Kidney (tissue), 14 donors: ENCODE data around the gene SOS2. TPM values are rescaled to one million over a fixed set of nuclear protein-coding genes. Genes with fewer than 3 reads are reported as not detected.

Experiments
- DNase-seq, 5 donors: peaks; one replicate each; pipeline ENCODE4 v3.0.0-alpha.2; 2013 to 2020
- FAIRE-seq: peaks from 2 replicates; lab custom pipeline; 2012; peaks lifted over from hg19 to GRCh38; lab: Jason Lieb, UNC
- H3K27ac ChIP-seq, 2 donors: one replicate each; pipeline ENCODE4 v1.7.0; 2013; ENCODE audit warnings: low read depth in 2 of 2, low read length in 2 of 2, inconsistent platforms in 1 of 2
- H3K27me3 ChIP-seq: one replicate; pipeline ENCODE4 v1.7.1; 2013; ENCODE audit warnings: low read length, inconsistent platforms; ENCODE audit not compliant: control insufficient read depth, insufficient read depth
- H3K36me3 ChIP-seq, 3 donors: one replicate each; pipeline versions ENCODE4 v1.7.0 to v1.7.1; 2013; ENCODE audit warnings: low read length in 3 of 3, control low read depth in 1 of 3, inconsistent platforms in 1 of 3; ENCODE audit not compliant: insufficient read depth in 3 of 3, control insufficient read depth in 2 of 3
- H3K4me1 ChIP-seq, 3 donors: one replicate each; pipeline versions ENCODE4 v1.7.0 to v1.7.1; 2013; ENCODE audit warnings: low read length in 3 of 3, inconsistent platforms in 1 of 3, low read depth in 1 of 3; ENCODE audit not compliant: control insufficient read depth in 2 of 3, insufficient read depth in 2 of 3
- H3K4me3 ChIP-seq, 3 donors: one replicate each; pipeline versions ENCODE4 v1.7.0 to v1.8.1; 2013; ENCODE audit warnings: low read length in 3 of 3, control low read depth in 1 of 3, inconsistent platforms in 1 of 3
- H3K9ac ChIP-seq, 3 donors: one replicate each; pipeline versions ENCODE4 v1.7.0 to v1.7.1; 2013; ENCODE audit warnings: low read length in 3 of 3, control low read depth in 1 of 3, inconsistent platforms in 1 of 3
- H3K9me3 ChIP-seq, 3 donors: one replicate each; pipeline versions ENCODE4 v1.7.0 to v1.7.1; 2013; ENCODE audit warnings: low read length in 3 of 3, control low read depth in 1 of 3, inconsistent platforms in 1 of 3; ENCODE audit not compliant: control insufficient read depth in 2 of 3, insufficient read depth in 1 of 3
- CTCF ChIP-seq: IDR thresholded peaks from 3 replicates; pipeline ENCODE4 v1.5.1; 2012; ENCODE audit warnings: mild to moderate bottlenecking, moderate library complexity, borderline replicate concordance; ENCODE audit not compliant: insufficient read depth; ENCODE audit errors: extremely low read depth
- intact Hi-C: fragments of 100-400 bp; cut with DNase I; formaldehyde crosslinking; loops from one replicate; pipeline ENCODE4 v1.11.1; 2022
- polyA plus RNA-seq: library from polyadenylated mRNA; stranded (reverse); fragments of 350-450 nt; fragmentation: Illumina TruSeq; extraction: RNeasy Lipid Tissue Mini Kit (QIAGEN cat#74804); gene quantifications from one replicate; pipeline ENCODE4 v1.2.3, GENCODE V29; 2014; ENCODE audit warnings: low read depth, low replicate concordance; ENCODE audit not compliant: insufficient read depth
- total RNA-seq: library from RNA; stranded (reverse); fragmentation: NEBNext Ultra II Directional; extraction: Animal tissue kit (Norgen Biotek cat#: 25700); gene quantifications from one replicate; pipeline ENCODE4 v1.2.1, GENCODE V29; 2021
- donor health status: control.
- donor health status: control.
- donor health status: control.
- donor health status: control.
- donor health status: control.
- donor health status: DM: yes; HTN: yes; CAD: no.
- donor health status: Normal renal cell carcinoma (clear cell type).

The SOS2 gene
- total and polyA plus RNA-seq, 2 donors from 2014 or later, result 11.9 to 39.7 TPM

DNA sequence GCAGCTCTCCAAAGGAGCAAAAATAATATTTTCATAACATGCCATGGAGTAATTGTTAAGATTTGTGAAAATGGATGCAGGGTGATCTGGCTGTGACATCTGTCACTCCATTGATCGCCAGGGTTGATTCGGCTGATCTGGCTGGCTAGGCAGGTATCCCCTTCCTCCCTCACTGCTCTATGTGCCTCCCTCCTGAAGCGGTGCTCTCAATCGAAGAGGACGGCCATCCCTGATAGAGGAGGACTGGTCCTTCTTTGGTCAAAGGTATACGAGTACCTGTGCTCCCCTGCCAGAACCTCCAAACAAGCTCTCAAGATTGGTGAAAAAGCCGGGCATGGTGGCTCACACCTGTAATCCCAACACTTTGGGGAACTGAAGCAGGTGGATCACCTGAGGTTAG lies 162.9 kb downstream of the SOS2 start:
- FAIRE-seq, result no peak
- no peaks in the 10 kb centered on the region for H3K36me3 ChIP-seq
- no peak for DNase-seq
- no peak for TF ChIP-seq CTCF
- intact Hi-C loops, result no loop called here
- H3K9ac ChIP-seq, result no peak overlapping the region
- H3K27ac ChIP-seq, result no peak overlapping the region
- no peaks in the 10 kb centered on the region for H3K9me3 ChIP-seq
- no peaks in the 10 kb centered on the region for H3K27me3 ChIP-seq
- no peak overlapping the region for H3K4me3 ChIP-seq
- no peaks in the 10 kb centered on the region for H3K4me1 ChIP-seq

GRCh38 chr14:50067723-50068495 lies 163.5 kb downstream of the SOS2 start:
- no peak for FAIRE-seq
- intact Hi-C loops, result no loop called here
- no peak overlapping the region for H3K27ac ChIP-seq

More at GRCh38 chr14:50067723-50068495, 163.5 kb downstream of the SOS2 start:
- Histone ChIP-seq H3K27me3 (no peaks in the 10 kb centered on the region), H3K36me3 (no peaks in the 10 kb centered on the region), H3K4me3 (no peak overlapping the region), H3K9me3 (no peaks in the 10 kb centered on the region), H3K4me1 (no peaks in the 10 kb centered on the region), H3K9ac (no peak overlapping the region)
- TF ChIP-seq CTCF, result no peak
- DNase-seq, result no peak

Other genes starting within 250 kb of the SOS2 start
- 8.3 TPM for gene VCPKMT, start 115.0 kb downstream of the SOS2 start, total RNA-seq
- gene VCPKMT, start 115.0 kb downstream of the SOS2 start, polyA plus RNA-seq, result 8.0 TPM
- 12.5 TPM for gene L2HGDH, start 80.7 kb upstream of the SOS2 start, total RNA-seq
- gene L2HGDH, start 80.7 kb upstream of the SOS2 start, polyA plus RNA-seq, result 11.1 TPM
- 23.7 TPM for gene DMAC2L, start 80.7 kb upstream of the SOS2 start, total RNA-seq
- 27.3 TPM for gene DMAC2L, start 80.7 kb upstream of the SOS2 start, polyA plus RNA-seq
- 60.0 TPM for gene CDKL1, start 165.3 kb upstream of the SOS2 start, total RNA-seq
- gene CDKL1, start 165.3 kb upstream of the SOS2 start, polyA plus RNA-seq, result 17.9 TPM